NCI-H345 (cell line): ENCODE measurements around the gene SLC22A3.
"Not testable (repeated sequence)": the region's sequence is repeated elsewhere in the genome, so short reads cannot be mapped to it uniquely, and the experiment has no call there.

Experiments used
- DNase-seq: peaks from one replicate; lab custom pipeline; 2025; lab: John Stamatoyannopoulos, UW

Gene SLC22A3, protein sequence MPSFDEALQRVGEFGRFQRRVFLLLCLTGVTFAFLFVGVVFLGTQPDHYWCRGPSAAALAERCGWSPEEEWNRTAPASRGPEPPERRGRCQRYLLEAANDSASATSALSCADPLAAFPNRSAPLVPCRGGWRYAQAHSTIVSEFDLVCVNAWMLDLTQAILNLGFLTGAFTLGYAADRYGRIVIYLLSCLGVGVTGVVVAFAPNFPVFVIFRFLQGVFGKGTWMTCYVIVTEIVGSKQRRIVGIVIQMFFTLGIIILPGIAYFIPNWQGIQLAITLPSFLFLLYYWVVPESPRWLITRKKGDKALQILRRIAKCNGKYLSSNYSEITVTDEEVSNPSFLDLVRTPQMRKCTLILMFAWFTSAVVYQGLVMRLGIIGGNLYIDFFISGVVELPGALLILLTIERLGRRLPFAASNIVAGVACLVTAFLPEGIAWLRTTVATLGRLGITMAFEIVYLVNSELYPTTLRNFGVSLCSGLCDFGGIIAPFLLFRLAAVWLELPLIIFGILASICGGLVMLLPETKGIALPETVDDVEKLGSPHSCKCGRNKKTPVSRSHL

DNA sequence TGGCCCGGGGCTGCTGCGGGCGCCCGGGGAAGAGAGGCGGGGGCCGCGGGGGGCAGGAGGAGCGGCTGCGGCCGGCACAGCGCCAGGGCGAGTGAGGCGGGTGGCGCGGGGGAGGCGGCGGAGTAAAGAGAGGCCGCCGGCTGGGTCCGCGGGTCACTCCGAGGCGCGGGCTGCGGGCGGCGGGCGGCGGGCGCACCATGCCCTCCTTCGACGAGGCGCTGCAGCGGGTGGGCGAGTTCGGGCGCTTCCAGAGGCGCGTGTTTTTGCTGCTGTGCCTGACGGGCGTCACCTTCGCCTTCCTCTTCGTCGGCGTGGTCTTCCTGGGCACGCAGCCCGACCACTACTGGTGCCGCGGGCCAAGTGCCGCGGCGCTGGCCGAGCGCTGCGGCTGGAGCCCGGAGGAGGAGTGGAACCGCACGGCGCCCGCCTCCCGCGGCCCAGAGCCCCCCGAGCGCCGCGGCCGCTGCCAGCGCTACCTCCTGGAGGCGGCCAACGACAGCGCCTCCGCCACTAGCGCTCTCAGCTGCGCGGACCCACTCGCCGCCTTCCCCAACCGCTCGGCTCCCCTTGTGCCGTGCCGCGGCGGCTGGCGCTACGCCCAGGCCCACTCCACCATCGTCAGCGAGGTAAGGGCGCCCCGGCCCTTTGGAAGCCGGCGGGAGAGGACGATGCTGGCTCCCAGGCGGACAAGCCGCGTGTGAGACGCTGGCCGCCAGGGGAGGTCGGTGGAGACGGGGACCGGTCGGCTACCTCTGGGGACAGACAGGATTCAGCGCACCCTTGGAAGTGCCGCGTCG lies at the start of gene SLC22A3:
Gene SLC22A3, plus strand, starts transcription at position 156 of the 797 bp plus-strand sequence. Its CDS starts 42 bp downstream, at position 198.
- DNase-seq, result no peak

GRCh38 chr6:160299559-160299958 lies 48.6 kb upstream of the SLC22A3 start:
- no peak for DNase-seq

DNA sequence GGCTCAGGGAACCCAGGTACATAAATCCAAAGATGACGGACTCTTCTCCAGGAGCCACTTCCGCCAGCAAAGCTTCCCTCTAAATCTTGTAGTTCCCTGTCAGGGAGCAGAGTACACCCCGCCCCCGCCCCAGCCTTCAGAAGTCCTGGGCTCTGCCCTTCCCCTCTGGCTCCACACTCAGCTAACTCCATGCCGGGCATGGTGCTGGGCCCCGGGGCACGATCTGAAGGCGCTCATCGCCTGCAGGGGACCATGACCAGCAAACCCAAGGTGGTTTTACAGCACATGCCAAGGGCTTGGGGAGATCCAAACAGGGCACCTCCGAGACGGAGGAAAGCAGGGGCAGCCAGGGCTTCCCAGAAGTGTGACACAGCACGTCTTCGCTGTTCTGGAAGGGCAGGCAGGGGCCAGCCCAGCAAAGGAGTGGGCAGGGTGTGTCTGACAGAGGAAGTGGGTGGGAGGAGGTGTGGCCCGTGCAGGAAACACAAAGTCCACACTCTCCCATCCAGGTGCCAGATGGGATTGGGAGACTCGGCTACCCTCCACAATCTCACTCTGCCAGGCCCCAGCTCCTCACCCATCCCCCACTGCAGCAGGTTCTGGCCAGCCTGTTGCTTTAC lies 48.0 kb upstream of the SLC22A3 start:
- DNase-seq, result no peak

DNA sequence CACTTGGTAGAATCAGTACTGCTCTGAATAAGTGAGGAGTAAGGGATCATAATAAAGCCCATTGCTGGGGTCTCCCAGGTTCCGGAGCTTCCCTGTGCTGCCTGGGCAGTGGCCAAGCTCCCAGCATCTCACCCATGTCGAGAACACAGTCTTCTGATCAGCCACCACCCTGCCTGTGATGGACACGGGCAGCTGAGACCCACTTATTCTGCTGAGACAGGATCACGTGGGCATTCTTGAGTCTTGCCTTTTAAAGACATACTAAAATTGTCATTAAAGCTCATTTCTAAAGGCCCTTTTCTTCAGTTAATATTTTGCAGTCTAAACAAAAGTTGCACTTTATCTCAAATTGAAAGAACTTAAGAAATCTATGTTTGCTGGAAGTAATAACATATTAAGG lies 46.8 kb upstream of the SLC22A3 start:
- DNase-seq, result no peak

GRCh38 chr6:160302431-160303082 lies 45.6 kb upstream of the SLC22A3 start:
- not testable (repeated sequence) for DNase-seq

DNA sequence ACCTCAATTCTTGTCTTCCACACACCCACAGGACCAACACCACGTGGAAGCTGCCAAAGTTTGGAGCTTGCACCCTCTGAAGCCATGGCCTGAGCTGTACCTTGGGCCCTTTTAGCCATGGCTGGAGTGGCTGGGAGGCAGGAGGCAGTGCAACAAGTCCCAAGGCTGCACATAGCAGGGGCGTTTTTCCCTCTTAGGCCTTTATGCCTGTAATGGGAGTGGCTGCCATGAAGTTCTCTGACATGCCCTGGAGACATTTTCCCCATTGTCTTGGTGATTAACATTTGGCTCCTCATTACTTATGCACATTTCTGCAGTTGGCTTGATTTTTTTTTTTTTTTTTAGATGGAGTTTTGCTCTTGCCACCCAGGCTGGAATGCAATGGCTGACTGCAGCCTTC lies 44.4 kb upstream of the SLC22A3 start:
- DNase-seq, result no peak

GRCh38 chr6:160305926-160306713 lies 42.1 kb upstream of the SLC22A3 start:
- DNase-seq, result no peak

DNA sequence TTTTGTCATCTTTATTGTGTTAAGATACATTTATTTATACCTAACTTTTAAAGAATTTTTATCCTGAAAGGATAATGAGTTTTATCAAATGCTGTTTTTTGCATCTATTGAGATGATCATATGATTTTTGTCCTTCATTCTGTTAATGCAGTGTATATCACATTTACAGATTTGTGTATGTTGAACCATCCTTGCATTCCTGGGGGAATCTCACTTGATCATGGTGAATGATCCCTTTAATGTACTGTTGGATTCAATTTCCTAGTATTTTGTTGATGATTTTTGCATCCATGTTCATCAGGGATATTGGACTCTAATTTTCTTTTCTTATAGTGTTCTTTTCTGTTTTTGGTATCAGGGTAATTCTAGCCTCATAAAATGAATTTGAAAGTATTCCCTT lies 38.5 kb upstream of the SLC22A3 start:
- no peak for DNase-seq

GRCh38 chr6:160312900-160313299 lies 35.3 kb upstream of the SLC22A3 start:
- DNase-seq, result no peak

GRCh38 chr6:160315310-160315709 lies 32.9 kb upstream of the SLC22A3 start:
- no peak for DNase-seq

DNA sequence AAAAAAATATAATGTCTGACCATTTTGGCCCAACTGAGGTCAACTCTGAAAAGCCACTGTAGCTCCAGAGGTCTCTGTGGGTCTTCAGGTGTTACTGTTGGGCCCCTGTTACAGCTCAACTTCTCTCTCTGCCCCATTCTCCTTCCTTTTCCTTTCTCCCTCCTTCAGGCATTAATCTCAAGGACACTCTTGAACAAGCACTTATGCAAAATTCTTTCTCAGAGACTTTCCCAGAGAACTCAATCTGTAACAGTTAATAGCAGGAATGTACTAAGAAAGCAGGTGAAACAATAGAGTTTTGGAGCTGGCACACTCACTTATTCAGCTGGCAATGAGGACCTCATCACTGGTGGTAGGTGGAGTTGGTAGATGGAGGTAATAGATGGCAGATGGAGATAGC lies 31.9 kb upstream of the SLC22A3 start:
- no peak for DNase-seq

GRCh38 chr6:160319246-160319645 lies 28.9 kb upstream of the SLC22A3 start:
- DNase-seq, result no peak

GRCh38 chr6:160321729-160322505 lies 26.3 kb upstream of the SLC22A3 start:
- no peak for DNase-seq

DNA sequence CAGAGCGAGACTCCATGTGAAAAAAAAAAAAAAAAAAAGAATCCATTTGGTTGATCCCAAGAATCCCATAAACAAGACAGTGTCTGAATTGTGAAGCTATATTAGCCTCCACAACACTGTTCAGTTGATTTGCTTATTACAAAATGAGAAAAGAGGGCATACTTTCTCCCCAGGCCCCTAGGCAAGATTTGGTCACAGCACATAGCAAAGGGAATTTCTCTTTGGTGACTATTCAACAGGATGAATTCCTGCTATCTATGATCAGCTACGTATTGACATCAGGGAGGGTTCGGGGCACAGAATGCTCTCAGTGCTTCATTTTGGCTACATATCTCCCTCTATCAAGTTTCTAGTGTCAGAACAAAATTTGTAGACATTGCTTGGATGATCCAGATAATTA lies 20.2 kb upstream of the SLC22A3 start:
- DNase-seq, result no peak

GRCh38 chr6:160328447-160328846 lies 19.7 kb upstream of the SLC22A3 start:
- no peak for DNase-seq

DNA sequence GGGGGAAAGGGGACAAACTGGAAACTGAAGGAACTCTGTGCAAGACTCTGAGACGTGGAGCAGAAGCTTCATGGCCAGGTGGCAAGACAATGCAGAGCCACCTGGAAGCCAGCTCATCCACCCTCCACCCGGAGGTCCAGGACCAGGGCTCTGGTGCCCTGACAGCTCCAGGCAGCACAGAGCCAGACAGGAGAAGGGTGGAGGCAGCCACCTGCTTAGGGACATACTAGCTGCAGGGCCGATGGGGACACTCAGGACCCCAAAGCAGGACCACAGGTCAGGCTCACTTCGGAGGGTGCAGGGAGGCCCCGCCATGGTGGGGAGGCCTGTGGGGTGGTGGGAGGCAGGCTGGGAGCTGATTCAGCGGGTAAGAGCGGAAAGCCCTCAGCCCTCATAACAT lies 19.0 kb upstream of the SLC22A3 start:
- DNase-seq, result no peak

DNA sequence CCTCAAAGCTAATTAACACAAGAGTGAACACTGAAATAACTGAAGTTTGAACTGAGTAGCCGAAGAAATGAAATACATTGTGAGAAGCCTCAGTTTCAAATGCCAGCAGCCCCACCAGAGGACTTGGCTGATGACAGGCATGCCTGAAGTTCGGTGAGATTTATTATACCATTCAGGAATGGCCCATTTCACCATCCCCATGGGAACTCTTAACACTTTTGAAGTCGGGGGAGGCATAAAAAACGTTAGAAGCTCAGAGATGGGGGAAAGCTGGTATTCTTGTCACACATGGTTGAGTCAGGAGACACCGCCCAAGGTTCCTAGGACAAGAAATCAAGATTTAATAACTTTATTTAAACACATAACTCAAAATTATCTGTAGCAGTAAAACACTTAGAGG lies 17.6 kb upstream of the SLC22A3 start:
- DNase-seq, result no peak

DNA sequence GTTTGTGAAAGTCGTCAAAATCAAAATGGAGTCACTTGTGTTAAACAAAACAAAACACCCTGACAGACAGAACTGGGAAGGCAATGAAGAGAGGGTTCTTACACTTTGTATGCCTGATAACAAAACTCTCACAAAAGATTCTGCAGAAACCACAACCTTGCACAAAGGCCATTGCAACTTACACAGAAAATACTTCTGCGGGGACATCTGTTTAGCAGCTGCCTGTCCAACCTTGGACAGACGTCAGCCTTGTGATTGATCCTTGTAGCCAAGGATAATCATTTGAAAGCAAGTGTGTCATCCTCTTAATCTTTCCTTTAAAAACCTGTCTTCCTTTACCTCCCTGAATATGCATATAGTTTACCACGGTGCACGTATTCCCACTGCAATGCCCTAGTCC lies 17.0 kb upstream of the SLC22A3 start:
- no peak for DNase-seq

- DNase-seq, result no peak
Observed at GRCh38 chr6:160331753-160332152, 16.4 kb upstream of the SLC22A3 start.

GRCh38 chr6:160333101-160333500 lies 15.1 kb upstream of the SLC22A3 start:
- DNase-seq, result no peak
